HG02884 (cell line): ENCODE data around the gene PRPS2.

ENCODE experiments used
- ATAC-seq: cut with Tn5 transposase; IDR thresholded peaks from one replicate; pipeline ENCODE4 v1.9.1; 2021; ENCODE audit warnings: mild to moderate bottlenecking, moderate library complexity; ENCODE audit not compliant: unreplicated experiment

The PRPS2 gene

DNA sequence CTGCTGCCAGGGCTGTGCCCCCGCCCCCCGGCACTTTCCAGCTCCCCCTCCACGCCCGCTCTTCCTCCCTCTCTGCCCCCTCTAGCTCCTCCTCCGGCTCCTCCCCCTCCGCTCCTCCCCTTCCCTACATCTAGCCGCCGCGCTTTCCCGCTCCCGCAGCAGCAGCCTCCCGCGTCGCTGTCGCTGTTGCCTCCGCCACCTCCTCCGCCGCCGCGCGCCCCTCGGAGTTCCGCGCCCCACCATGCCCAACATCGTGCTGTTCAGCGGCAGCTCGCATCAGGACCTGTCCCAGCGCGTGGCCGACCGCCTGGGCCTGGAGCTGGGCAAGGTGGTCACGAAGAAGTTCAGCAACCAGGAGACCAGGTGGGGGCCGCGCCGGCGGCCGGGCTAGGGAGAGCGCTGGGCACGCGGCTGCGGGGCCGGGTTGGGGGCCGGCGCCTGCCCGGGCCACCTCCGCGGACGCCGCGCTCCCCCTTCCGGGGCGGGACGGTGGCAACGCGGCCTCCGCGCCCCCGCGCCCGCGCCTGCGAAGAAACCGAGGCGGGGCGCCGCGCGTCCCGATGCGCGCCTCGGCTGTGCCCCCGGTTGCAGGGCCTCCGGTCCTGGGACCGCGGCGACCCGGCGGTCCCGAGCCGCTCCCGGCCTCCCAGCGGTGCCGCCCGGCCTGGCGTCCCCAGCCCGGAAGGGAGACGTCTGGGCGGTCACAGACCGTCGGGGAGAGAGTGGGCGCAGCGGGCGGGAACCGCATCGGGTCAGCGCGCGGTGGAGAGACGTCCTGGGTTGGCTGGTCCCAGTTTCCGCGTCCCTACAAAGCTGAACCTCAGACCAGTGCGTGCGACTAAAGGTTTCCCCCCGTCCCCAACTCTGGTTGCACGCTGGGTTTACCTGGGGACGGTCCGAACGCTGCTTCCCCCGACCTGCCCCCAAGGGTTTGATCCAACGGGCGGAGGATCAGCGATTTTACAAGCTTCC is at the start of gene PRPS2:
Gene PRPS2, plus strand, starts transcription at position 156 of the 972 bp plus-strand sequence. Its CDS starts 86 bp downstream, at position 242.
- peak; percentile 69 for ATAC-seq

DNA sequence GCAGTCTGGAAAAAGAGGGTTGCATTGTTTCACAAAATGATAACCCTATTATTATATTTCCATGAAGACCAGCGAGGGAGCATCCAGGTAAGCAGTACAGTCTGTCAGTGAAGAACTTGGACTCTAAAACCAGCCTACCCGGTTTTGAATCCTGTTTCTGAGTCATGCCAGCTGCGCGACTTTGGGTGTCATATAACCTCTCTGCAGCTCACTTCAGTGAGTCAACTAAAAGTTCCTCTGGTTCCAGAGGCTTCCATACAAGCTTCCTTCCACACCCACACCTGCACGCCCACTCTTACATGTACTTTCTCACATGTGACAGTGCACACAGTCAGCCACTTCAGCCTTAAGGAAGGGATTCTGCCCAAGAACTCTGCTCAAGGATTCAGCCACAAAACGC is 49.8 kb upstream of the PRPS2 start:
- no peak for ATAC-seq

DNA sequence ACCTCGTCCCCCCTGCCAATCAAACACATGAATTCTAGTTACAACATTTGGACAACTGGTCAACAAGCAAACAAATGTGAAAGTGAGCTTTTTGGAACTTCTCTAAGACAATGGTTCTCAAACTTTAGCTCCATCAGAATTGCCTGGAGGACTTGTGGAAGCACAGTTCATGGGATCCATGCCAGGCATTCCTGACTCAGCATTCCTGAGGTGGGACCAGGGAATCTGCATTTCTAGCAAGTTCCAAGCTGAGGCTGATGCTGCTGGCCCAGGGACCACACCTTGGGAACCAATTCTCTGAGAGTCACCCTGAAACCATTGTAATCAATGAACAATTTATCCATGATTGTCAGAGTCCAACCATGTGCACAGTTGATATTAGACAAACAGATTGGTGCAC is 43.8 kb upstream of the PRPS2 start:
- no peak for ATAC-seq

DNA sequence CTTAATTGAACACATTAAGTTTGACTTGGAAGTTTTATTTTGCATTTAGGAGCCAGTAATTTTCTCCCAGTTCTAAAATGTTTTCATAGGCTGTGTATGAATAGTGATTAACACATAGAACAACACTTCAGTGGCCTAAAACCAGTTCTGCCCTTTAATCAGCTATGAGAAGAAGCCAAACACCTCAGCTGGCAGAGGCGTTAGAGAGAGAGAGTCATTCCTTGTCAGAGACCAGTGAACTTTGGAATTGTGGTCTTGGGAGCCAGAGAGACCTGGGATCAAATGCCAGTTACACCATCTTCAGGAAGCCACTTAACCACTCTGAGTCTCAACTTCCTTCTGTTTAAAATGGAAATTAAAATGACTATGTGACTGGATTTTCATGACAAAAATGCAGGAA is 39.3 kb upstream of the PRPS2 start:
- no peak for ATAC-seq

DNA sequence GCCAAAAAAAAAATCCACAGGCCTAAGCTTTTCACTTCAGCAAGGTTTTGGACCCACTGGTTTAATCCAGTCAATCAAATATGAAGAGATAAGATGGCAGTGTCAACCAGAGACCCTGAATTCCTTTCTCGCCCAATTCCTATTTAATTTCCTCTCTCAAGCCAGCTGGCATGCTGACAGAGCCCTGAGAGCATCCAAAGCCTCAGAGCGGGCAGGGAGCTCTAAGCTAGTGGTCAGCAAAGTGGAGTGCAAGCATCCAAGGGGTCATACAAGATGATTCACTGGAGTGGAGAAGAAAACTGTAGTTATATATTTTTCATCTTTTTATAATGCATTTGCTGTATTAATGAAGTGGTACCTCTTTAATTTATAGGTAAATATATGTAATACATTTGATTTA is 37.8 kb upstream of the PRPS2 start:
- no peak for ATAC-seq

DNA sequence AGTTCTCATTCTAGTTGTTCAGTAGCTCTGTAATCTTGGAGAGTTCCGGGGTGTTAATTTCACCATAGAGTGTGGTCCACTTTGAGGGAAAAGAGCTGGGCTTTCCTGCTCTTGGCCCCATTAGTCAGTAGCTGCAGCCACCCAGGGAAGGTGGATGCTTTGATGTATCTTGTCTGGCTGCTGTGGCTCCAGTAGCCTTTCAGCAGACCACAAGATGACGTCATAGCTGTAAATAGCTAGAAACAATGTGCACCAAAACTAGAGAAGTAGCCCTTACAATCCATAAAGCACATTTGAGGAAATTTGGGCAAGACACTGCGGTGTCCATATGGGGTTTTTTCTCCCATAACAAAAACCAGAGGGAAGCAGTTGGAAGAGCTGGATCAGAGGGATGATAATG is 32.9 kb upstream of the PRPS2 start:
- ATAC-seq = no peak

DNA sequence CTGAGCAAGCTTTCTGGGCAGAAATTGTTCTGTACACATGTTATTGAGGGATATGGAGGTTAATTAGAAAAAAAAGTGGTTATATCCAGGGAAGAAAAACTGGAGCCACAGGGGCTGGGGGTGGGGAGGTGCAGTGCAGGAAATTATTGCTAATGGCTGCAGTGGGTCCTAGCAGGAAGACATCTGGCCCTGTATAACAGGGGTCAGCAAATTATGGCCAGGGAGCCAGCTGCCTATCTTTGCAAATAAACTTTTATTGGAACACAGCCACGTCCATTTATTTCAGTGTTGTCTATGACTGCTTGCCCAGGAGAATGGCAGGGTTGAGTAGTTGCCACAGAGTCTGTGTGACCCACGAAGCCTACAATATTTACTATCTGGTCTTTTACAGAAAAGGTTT is 23.4 kb upstream of the PRPS2 start:
- ATAC-seq = no peak

DNA sequence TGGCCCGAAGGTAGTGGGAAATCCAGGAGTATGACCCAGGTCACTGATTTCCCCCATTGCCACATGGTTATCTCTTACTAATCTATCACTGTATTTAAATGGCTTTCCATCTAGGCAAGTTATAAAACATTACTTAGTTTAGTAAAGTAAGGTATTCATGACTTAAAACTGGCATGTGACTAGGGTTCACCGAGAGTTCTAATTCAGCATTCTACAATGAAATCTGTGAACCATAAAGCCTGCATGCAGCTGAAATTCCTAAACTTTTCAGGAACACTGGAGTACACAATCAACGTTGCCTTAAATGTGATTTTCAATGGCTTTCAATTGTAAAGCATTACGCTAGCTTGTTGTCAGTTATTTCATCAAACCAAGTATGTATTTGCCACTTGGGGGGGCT is 22.7 kb upstream of the PRPS2 start:
- no peak for ATAC-seq

DNA sequence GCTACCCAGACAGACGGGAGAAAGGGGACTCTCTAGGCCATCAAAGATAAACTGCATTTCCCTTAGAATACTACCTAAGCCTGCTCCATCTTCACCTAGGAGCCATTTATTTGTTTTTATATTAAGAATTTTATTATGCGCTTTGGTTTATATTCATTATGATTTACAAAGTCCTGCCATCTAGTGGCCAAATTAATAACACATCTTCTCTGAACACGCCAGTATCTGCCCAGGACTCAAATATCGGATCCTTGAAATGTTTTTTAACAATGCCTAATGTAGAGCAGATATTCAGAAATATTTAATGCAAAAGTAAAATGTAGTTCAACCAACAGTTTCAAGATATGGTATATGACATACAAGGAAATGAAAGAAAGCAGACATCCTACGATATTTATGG is 20.8 kb upstream of the PRPS2 start:
- no peak for ATAC-seq

DNA sequence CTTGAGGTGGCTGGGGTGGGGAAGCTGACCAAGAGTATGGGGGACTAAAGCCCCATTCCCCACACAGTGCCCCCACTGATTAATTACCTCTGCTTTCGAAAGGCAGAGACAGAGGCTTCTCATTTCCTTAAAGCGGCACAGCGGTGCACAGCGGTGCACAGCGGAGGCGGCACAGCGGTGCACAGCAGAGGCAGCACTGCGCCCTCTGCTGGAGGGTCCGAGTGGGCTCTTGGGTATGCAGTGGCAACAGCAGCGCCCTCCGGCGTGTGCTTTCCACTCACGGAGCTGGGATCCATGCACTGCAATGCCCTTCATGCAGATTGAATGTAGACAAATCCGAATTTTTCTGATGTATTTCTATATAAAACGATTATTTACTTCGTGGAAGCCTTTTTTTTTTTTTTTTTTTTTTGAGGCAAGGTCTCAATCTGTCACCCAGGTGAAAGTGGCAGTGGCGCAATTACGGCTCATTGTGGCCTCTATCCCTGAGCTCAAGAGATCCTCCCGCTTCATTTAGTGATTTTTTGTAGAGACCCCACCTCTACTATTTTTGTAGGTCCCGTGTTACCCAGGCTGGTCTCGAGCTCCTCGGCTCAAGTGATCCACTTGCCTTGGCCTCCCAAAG is 19.7 kb upstream of the PRPS2 start:
- no peak for ATAC-seq

DNA sequence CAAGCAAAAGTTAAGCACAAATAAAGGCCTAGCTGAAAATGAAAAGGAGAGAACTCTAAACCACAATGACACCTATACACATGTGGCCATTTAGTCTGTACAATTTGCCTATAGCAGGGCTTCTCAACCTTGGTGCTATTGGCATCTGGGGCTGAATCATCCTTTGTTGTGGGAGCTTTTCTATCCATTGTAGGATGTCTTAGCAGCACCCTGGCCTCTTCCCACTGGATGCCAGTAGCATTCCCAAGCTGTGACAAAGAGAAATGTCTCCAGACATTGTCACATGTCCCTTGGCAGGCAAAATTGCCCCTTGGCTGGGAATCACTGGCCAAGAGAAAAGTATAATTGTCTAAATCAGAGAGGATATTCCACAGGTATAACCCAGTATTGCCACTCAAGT is 13.5 kb upstream of the PRPS2 start:
- no peak for ATAC-seq

DNA sequence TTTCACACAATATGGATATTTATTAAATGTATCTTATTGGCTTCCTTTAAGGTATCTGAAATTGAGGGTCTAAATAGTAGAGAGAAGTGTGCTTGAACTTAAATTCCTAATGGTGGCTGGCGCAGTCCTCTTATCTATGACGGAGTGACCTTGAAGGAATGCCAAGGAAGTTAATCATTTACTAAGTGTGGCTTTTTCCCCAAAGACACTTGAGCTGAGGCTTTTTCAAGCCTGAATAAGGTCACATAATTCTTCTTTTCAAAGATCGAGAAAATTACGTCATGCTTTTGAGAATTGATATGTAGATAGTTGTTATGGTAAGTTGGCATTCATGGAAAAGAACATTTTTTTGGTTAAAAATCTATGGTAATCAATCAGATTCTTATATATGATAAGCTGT is 11.7 kb upstream of the PRPS2 start:
- ATAC-seq = no peak

DNA sequence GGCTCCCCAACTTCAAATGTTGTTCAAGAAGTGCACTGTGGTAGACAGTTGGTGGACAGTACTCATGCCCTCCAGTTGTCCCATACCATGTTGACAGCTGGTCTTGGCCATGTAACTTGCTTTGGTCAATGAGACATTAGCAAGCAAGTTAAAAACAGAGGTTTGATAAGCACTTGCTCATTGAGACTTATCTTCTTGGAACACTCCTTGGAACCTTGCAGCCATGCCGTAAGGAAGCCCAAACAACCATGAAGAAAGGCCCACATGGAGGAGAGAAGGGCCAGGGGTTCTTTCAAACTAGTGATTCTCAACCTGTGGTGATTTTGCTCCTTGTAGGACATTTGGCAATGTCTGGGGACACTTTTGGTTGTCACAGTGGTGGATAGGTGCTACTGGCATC is 2.6 kb upstream of the PRPS2 start:
- no peak for ATAC-seq

DNA sequence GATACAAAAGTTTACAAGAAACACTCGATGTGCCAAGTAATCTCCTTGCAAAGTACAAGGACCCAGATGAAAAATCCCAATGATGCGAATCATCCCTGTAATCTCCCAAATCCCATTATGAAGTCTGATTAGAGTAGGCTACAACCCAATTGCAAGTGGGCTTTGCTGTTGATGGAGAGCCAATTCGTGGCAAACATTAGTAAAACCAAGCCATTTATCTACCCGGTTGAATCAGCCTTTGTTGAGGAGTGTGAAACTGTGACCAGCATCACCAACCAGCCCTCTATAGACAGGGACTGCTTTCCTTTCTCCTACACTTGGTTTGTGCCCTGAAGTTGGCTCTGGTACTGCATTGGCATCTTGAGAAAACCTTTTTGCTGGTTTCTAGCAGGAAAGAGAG is 1.2 kb upstream of the PRPS2 start:
- ATAC-seq = no peak

DNA sequence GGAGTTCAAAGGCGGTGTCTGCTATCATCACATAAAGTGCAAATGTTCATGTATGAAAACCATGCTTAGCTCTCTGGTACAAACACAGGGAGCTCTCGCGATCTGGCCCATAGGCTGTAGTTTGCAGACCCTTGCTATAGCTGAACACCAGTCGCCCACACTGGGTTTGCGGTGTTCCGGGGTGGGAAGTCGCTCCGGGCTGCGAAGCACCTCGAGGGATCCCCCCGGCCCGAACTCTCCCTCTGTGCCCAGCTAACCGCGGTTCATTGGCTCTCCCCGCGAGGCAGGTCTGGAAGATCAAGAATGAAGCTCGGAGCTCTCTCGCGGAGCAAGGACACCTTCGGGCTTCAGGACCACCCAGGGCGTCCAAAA is 341 bp upstream of the PRPS2 start:
- ATAC-seq = peak; percentile 14

DNA sequence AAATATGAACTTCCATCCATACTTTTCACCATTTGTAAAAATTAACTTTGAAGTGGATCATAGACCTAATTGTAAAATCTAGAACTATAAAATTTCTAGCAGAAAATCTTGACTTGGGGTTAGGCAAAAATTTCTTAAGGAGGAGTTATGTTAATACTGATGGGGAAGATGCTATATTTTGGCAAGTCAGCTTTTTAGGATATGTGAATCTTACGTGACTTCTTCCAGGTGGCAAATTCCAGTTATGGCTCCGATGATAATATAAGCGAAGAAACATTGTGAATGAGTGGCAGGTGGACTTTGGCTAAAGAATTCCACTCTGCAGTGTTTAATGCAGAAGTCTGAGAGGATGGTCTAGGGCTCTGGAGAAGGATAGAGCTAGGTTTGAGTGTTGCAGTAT is 1.5 kb downstream of the PRPS2 start:
- no peak for ATAC-seq

DNA sequence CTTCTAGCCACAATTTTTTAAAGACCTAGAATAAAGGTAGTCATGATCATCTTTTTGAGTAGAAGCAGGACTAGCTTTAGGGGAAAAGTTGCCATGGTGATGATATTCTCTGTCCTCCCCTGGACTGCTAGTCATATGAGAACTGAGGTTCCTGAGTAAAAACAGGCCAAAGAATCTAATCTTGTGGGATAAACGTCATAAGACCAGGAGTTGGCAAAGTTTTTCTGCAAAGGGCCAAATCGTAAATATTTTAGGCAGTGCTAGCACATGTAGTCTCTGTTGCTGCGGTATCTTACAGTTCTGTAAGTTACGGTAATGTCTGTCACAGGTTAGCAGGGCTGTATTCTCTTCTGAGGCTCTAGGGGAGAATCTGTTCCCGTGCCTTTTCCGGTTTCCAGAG is 3.4 kb downstream of the PRPS2 start:
- no peak for ATAC-seq

DNA sequence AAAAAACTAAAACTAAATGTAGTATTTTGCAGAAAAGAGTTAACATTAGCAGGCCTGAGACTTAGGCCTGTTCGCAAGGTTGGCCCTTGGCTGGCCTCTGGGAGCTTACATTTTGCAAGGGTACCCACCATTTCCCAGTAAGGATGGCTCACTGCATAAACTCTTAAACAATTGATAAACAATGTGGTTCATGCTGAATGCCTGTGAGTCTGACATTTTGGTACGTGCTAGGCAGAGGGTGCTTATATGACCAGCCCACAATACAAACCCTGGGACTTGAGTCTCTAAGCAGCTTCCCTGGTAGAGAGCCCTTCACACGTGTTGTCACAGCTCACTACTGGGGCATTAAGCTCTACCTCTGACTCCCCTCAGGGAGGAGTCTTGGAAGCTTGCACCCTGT is 7.4 kb downstream of the PRPS2 start:
- ATAC-seq = no peak

DNA sequence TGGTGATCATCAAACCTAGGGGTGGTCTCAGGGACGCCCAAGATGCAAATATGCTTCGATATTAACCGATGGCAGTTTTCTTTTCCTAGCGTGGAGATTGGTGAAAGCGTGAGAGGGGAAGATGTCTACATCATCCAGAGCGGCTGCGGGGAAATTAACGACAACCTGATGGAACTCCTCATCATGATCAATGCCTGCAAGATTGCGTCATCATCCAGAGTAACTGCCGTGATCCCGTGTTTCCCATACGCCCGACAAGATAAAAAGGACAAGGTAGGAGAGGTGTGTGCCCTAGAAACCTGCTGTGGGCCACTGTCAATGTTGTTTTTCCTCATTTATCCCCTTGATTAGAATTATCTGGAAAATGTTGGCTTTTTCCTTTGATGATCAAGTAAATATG is 7.9 kb downstream of the PRPS2 start:
- ATAC-seq = no peak

DNA sequence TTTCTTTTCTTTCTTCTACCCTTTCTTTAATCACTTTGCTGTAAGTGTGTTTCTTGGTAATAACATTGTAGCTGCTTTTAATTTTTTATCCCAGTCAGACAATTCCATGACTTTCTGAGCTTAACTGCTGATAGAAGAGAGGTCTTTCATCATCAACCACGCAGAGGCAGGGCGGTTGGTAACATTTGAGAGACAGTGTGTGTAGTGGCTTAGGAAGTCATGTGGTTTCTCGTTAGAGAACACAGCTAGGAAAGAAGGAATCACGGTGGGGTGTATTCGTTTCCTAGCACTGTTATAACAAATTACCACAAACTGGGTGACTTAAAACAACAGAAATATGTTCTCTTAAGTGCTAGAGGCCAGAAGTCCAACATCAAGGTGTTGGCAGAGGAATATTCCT is 11.5 kb downstream of the PRPS2 start:
- ATAC-seq = no peak

DNA sequence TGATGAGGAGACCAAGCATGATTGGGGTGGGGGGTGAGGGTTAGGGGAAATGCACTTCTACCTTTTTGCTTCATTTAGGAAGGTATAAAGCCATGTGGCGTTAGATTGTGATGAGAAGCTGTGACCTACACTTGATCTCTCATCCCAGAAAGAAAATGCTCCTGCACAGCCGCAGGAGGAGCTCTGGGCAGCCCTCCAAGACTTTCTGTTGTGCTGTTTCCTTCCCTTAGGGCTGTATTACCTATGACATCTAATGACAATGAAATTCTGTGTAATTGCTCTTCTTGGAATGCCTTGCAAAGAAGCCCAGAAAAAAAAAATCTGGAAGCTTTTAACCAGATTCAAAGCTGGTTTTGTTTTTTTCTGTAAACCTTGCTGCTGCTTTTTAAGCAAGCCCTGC is 13.4 kb downstream of the PRPS2 start:
- no peak for ATAC-seq

DNA sequence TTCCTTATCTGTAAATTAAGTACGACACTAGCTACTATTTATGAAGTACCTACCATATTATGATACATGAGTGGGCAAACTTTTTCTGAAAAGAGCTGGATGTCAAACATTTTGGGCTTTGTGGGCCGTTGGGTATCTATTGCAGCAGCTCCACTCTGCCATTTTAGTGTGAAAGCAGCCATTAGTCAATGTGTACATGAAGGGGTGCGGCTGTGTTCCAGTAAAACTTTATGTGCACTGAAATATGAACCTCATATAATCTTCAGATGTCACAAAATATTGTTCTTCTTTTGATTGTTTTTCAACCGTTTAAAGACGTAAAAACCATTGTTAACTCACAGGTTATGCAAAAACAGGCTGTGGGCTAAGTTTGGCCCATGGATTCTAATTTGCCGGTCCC is 14.1 kb downstream of the PRPS2 start:
- no peak for ATAC-seq

DNA sequence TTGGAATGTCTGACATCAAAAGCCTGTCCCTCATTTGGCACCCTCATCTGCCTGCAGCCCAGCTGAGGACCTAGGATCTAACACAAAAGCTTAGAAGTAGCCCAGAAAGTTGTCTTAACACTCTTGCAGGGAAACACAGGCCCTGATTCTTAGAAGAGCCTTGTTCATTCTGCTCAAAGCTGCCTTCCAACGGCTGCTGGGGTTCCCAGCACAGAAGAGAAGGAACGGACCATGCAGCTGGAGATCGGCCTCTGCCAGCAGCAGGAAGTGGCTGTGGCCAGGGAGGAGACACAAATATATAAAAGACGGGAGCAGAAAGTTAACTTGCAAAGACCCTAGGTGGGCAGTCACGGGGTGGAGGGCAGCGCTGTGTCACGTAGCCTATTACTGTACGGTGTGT is 20.4 kb downstream of the PRPS2 start:
- no peak for ATAC-seq
